Right hindlimb (tissue), 1 donor: ENCODE measurements around the gene RAI1.
"Not testable (repeated sequence)": the region's sequence is repeated elsewhere in the genome, so short reads cannot be mapped to it uniquely, and the experiment has no call there.

ENCODE experiments used
- DNase-seq: peaks from one replicate; pipeline ENCODE4 v3.0.0-alpha.2; 2018

The RAI1 gene

GRCh38 chr17:17680477-17681186 is 626 bp upstream of the RAI1 start:
- DNase-seq, result no peak

- DNase-seq, result peak; percentile 71
These were observed 560 bp downstream of the RAI1 start for GRCh38 chr17:17681744-17682292.

DNA sequence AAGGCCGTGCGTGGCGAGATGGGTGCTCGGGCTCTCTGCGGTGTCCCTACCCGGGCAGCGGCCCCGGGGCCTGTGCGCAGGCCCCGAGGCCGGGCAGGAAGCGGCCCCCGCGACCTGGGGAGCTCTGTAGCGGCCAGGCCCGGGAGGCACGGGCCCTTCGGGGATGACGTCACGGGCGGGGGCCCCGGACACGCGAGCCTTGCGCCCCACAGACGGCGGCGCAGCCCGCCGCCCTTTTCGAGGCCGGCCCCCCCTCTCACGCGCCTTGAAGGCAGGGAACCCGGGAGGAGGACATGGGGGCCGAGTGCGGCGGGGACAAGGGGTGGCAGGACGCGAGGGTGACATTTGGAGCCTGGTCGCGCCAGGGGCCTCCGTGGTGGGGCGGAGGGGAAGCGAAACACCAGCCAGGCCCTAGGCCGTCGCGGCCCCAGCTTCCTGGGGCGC is 1.1 kb downstream of the RAI1 start:
- no peak for DNase-seq

DNA sequence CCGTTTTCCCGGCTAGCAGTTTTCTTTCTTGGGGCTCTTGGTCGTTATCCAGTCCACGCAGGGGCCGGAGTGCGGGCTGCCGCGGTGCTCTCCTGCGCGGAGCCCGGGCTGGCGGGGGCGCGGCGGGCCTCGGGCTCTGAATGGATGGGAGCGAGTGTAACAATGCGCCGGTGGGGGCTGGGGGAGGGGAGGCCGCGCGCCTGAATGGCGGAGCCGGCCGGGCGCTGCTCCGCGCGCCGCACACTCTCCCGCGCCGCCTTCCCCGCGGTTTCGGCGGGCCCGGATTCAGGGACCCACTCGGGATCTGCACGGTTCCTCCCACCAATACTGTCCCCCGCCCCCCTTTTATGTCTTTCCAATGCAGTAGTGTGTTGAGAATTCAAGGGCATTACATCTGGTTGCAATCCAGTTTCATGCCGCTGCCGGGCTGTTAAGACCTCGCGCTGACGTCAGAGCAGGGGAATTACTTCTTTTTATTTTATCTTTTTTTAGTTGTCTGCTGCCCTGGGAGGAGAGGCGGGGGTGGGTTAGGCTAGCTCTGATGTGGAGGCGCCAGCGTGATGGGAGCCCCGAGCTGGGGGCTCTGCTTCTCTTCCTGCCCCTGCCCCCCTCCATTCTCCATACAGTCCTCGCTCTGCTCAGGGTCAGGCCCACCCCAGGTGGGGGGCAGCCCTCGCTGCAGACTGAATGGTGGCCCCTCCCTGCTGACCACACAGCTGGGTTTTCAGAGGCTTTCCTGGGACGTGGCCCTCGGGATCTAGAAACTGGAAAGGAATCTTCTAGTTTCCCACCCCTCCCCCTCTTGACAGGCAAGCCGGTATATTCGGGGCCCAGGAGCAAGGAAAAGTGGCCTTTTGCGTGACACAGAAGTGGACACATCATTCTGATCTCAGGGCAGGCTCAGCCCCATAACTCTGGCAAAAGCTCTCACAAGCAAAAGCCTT is 1.8 kb downstream of the RAI1 start:
- peak; percentile 84 for DNase-seq

DNA sequence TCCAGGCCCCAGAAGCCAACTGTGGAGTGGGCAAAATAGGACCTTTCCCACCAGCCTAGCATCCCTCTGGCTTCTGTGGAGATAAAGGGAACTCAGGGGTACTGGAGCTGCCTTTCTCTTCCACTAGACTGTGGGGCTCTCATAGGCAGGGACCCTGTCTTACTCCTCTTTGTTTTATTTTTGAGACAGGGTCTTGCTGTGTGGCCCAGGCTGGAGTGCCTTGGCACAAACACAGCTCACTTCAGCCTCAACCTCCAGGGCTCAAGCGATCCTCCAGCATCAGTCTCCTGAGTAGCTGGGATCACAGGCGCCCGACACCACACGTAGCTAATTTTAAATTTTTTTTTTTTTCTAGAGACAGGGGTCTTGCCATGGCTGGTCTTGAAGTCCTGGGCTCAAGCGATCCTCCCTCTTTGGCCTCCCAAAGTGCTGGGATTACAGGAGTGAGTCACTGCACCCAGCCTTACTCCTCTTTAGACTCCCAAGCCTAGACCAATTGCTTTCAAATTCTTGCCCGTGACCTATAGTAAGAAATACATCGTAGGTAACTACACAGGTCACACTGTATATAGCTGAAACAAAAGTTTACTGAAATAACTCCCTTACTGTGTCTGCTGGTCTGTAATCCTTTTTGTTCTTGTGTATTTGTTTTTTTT is 2.6 kb downstream of the RAI1 start:
- DNase-seq, result no peak

GRCh38 chr17:17684906-17685774 is 3.9 kb downstream of the RAI1 start:
- peak; percentile 83 for DNase-seq

DNA sequence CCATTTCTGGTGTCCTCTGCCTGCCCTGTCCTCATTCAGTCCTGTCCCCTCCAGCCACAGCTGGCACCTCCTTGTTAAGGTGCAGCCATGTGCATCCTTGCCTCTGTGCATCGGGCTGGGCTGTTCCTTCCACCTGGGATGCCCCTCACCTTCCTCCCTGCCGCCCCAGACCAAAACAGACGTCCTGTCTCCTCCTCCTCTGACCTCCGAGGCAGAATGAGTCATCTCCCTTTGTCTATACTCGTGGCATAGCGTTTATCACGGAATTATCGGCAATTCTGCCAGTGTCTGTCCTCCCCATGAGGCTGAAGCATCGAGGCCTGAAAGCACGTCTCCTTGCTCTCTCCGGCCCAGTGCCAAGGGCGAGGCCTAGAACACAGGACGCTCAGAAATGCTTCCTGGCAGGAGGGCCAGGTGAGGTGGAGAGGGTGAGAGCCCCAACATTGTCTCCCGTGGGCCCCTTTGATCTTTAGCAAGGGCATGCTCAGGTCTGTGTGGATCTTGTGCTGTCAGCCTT is 4.6 kb downstream of the RAI1 start:
- no peak for DNase-seq

DNA sequence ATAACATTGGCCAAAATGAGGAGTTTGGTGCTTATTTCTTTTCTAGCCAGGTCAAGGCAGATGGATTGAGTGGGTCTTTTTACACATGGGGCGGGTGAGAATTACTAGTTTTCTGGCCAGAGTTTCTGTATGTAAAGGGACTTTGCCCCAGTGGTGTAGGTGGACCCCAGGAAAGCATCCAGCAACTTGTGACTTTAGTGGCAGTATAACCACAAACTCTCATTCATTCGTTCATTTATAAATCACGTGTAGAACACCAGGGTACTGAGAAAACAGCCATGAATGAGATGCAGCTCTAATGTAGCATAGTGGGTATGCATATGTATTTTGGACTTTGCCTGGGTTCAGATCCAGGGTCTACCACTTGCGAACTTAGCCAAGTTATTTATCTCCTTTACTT is 8.1 kb downstream of the RAI1 start:
- DNase-seq, result no peak

DNA sequence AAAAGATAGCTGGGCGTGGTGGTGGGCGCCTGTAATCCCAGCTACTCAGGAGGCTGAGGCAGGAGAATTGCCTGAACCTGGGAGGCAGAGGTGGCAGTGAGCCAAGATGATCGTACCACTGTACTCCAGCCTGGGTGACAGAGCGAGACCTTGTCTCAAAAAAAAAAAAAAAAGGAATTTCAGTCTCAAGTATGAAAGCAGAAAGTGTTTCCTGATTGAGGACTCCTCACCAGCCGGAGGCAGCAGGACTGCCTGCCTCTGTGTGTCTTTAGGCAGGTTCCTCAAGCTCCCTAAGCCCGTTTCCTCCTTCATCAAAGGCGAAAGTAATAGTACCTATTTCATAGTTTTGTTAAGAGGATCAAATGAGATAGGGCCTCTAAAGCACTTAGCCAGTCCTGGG is 9.0 kb downstream of the RAI1 start:
- DNase-seq, result not testable (repeated sequence)

DNA sequence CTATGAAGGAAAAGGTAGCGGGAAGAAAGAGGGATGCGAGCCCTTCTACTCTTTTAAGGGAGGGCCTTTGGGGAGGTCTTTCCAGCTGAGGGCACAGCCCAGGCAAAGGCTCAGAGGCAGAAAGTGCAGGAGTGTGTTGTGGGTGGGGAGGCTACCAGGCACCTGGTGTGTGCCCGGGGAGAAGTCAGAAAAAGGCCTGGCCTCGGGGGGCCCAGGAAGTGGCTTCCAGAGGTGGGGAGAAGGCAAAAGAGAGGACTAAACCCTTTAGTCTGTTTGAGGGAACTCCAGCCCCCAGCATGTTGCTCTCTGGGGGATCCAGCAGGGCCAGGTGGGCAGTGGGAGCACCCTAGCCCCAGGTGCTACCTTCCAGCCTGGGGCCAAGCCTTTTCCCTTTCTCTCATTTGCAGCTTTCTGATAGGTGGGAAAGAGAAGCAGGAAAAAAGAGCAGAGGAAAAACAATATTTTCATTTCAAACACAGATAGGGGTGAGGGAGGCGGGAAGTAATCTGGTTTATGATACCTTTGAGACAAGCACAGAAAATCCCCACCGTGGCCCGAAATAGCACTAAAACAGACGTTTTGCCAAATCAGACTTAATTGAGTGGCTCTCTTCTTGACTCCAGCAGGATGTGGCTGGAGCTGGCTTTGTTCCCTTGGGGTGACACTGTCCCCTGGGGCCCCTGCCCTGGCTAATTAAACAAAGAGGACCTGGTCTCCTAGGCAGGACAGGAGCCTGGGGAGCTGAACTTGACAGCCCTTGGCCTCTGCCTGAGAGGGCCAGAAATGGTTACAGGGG is 10.4 kb downstream of the RAI1 start:
- DNase-seq, result peak; percentile 52

- no peak for DNase-seq
These were observed 11.3 kb downstream of the RAI1 start for GRCh38 chr17:17692353-17693252.

- peak; percentile 75 for DNase-seq
These were observed 12.3 kb downstream of the RAI1 start for GRCh38 chr17:17693253-17694168.

DNA sequence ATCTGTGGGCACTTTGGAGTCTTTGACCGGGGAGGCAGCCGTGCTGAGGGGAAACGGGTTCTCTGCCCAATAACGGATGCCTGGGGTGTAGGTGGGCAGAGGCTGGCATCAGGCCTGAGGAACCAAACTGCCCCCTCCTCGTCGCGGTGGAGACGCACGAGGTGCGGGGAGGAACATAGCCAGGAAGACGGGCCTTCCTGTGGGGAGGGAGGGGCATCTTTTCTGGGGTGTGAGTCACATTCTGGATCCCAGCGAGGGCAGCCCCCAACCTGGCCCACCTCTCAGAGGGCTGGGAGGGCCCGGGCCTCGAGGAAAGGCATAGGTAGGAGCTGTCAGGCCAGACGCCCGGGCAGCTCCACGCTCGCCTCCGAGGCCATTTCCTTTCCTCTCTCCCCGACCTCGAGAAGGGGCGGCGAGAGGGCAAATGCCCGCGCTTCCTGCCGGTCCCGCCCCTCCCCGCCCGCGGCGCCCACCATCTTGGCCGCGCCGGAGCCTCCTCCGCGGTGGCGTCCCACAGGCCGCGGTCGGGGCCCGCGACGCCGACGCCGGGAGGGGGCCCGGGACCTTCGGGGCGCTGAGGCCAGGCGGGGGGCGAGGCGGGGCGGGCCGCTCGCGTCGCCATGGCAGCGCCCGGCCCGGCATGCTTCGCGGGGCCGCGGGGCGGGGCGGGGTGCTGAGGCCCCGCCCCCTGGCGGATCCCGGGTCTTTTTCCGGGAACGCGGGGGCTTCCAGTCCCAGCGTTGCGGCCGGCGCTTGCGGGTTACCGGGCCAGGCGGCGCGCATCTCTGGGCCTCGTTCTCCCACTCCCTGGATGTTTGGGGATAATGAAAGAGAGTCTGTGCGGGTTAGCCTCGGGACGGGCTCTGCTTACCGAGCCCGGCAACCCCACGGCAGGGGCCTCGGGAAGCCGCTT is 13.2 kb downstream of the RAI1 start:
- DNase-seq, result peak; percentile 85

DNA sequence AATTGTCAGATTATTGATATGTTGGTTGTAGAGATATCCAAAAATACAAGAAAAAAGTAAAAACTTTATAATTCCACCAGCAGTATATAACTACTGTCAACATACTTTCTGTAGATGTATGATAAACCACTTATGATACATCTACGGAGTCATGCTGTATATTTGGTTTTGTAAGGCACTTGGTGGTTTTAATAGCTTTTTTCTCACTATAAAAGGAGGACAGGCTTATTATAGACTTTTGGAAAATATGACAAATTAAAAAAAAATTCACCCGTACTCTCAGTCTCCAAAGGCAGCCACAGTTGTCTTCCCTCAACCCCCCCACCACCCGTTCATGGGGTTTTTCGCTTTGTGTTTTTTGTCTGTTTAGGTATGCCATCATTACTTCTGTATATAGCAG is 14.8 kb downstream of the RAI1 start:
- no peak for DNase-seq

DNA sequence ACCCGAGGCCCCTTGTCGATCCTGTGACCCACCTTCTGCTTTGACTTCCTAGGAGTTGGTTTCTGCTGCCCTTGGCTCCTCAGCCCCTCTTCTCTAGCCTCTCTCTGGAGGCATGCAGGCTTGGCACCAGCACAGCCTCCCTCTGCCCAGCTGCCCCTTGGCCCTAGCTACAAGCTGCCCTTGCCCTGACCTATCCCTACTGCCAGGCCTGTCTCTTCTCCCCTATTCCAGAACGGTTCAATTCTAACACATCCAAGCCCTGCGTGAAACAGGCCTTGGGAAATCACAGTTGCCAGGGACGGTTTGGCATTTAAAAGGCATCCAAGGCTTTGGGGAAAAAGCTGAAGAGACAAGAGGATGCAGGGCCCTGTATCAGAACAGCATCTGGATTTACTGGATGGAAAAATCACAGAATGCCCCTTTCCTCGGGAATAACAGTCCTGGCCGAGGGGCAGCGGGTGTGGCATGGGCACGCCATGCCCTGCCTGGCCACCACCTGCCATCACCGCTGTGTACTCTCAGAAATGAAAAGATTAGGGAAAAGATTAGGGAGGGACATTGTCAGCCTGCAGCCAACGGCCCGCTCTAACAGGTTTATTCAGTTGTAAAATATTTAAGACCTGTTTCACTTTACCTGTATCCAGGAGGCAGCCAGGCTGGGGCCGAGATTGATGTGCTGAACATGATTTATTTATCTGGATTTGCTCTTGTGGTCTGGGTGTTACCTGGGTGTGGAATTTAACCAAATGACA is 15.8 kb downstream of the RAI1 start:
- no peak for DNase-seq

- DNase-seq, result no peak
These were observed 17.1 kb downstream of the RAI1 start for GRCh38 chr17:17698371-17698770.

DNA sequence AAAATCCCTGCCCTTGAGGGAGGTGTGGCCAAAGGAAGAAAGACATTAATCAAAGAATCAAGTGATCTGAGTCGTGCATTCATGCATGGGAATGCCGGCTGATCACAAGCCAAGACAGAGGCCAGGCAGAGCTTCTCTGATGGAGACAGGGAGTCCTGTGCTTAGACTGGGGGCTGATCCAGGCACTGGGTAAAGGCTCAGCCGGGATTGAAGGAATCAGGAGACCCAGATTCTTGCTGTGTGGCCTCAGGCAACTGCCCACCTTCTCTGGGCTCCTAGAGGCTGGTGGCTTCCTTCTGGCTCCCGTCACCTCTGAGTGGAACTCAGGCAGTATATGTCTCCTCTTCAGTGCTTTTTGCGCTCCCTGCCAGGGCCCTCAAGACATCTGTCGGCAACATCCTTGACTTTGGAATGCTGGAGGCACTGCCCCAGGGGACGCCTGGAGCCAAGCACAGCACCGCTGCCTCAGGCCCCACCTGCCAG is 17.7 kb downstream of the RAI1 start:
- DNase-seq, result no peak
